ENCODE results near the gene UBTD1. TPM values are rescaled to one million over a fixed set of nuclear protein-coding genes. Genes with fewer than 3 reads are reported as not detected.

The UBTD1 gene
- total and polyA plus RNA-seq, 3 donors from 2014 or later, result 74.1 to 143 (median 111) TPM

- 84 to 87% methylated on average over 7 of the region's 7 CpGs for WGBS, 2 donors
- H3K9me3 ChIP-seq, result no peaks in the 10 kb centered on the region
- no peak overlapping the region for H3K4me3 ChIP-seq
- no peaks in the 10 kb centered on the region for H3K36me3 ChIP-seq (ENCODE audit: low read depth, missing control alignments)
- TF ChIP-seq CTCF (IDR thresholded peaks at IDR 0.05) (no peak), POLR2A (IDR thresholded peaks at IDR 0.05) (no peak)
- no peaks in the 10 kb centered on the region for H3K4me1 ChIP-seq
- no peak for DNase-seq
- intact Hi-C loops (cut with DNase I; ENCODE audit: low total_unique reads), result loop anchor here (10.0 kb wide), 1 partner anchor 85 kb away; no protein-coding TSS in a partner anchor
- H3K27ac ChIP-seq, result no peak overlapping the region
- H3K27me3 ChIP-seq, result no peaks in the 10 kb centered on the region
These were observed 38.8 kb upstream of the UBTD1 start for GRCh38 chr10:97459933-97460332.

GRCh38 chr10:97462309-97462708 is 36.4 kb upstream of the UBTD1 start:
- Histone ChIP-seq H3K4me1 (no peaks in the 10 kb centered on the region), H3K4me3 (no peak overlapping the region), H3K27me3 (no peaks in the 10 kb centered on the region), H3K36me3 (ENCODE audit: low read depth, missing control alignments) (no peaks in the 10 kb centered on the region), H3K9me3 (no peaks in the 10 kb centered on the region), H3K27ac (no peak overlapping the region)
- TF ChIP-seq POLR2A (IDR thresholded peaks at IDR 0.05) (no peak), CTCF (IDR thresholded peaks at IDR 0.05) (no peak)
- intact Hi-C loops (cut with DNase I; ENCODE audit: low total_unique reads), result loop anchor here (10.0 kb wide), 1 partner anchor 82 kb away; no protein-coding TSS in a partner anchor
- 82 to 85% methylated on average over 2 of the region's 2 CpGs for WGBS, 2 donors
- DNase-seq, result no peak

- no peak for TF ChIP-seq POLR2A (IDR thresholded peaks at IDR 0.05)
- peak; percentile 78 to 88 (median 85) for TF ChIP-seq CTCF (IDR thresholded peaks at IDR 0.05)
- H3K4me1 ChIP-seq, result no peaks in the 10 kb centered on the region
- H3K4me3 ChIP-seq, result no peak overlapping the region
- H3K27ac ChIP-seq, result no peak overlapping the region
- no peaks in the 10 kb centered on the region for H3K9me3 ChIP-seq
- no peaks in the 10 kb centered on the region for H3K27me3 ChIP-seq
- intact Hi-C loops (cut with DNase I; ENCODE audit: low total_unique reads), result loop anchor here (10.0 kb wide), 1 partner anchor 81 kb away; no protein-coding TSS in a partner anchor
- DNase-seq, result peak; percentile 50
- no peaks in the 10 kb centered on the region for H3K36me3 ChIP-seq (ENCODE audit: low read depth, missing control alignments)
- WGBS, 2 donors, result 70 to 76% methylated on average over 4 of the region's 4 CpGs
These were observed 35.2 kb upstream of the UBTD1 start for GRCh38 chr10:97463363-97464132.

- TF ChIP-seq POLR2A (IDR thresholded peaks at IDR 0.05) (no peak), CTCF (IDR thresholded peaks at IDR 0.05) (no peak)
- Histone ChIP-seq H3K4me1 (no peaks in the 10 kb centered on the region), H3K36me3 (ENCODE audit: low read depth, missing control alignments) (no peaks in the 10 kb centered on the region), H3K27ac (no peak overlapping the region), H3K4me3 (no peak overlapping the region), H3K9me3 (no peaks in the 10 kb centered on the region), H3K27me3 (no peaks in the 10 kb centered on the region)
- intact Hi-C loops (cut with DNase I; ENCODE audit: low total_unique reads), result loop anchor here (10.0 kb wide), 1 partner anchor 81 kb away; no protein-coding TSS in a partner anchor
- no peak for DNase-seq
- WGBS, 2 donors, result 60% methylated on average over 1 of the region's 1 CpG
These were observed 34.5 kb upstream of the UBTD1 start for GRCh38 chr10:97464226-97464625.
